ENCODE results near the gene SPCS1.

DNA sequence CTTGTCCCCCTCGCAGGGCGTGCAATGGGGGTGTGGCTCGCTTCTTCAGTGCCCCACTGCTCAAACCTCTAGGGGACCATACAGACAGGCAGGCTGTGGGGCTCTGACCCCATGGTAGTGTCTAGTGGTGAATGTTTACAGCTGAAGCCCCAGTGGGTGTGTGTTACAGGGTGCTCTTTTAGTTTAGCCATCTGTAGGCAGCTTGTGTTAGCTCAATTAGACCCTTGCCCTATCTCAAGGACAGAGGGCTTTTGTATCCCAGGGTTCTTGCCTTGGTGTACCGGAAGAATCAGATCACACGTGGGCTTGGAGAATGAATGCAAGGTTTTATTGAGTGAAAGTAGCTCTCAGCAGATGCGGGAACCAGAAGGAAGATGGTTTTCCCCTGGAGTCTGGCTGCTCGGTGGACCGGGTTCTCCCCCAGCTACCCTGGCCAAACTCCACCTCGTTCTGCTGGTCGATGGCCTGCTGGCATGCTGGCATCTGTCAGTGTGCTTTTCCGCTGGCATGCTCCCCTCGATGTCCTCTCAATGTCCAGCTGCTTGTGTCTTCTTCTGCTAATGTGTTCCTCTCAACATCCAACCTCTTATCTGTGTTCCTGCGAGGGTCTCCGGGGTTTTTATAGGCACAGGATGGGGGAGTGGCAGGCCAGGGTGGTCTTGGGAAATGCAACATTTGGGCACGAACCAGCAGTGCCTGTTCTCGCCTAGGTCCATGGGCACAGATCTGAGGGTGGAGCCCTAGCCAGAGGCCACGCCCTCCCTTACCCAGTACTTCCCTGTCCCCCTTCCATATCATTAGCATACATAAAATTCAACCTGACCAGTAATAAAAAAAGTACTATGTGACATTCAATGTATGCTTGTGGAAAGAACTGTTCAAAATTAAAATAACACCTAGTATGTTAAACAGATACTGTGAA lies 6.6 kb downstream of the SPCS1 start:
- TF ChIP-seq POLR2A (IDR thresholded peaks at IDR 0.05): no peak
- TF ChIP-seq, protein P1, sequence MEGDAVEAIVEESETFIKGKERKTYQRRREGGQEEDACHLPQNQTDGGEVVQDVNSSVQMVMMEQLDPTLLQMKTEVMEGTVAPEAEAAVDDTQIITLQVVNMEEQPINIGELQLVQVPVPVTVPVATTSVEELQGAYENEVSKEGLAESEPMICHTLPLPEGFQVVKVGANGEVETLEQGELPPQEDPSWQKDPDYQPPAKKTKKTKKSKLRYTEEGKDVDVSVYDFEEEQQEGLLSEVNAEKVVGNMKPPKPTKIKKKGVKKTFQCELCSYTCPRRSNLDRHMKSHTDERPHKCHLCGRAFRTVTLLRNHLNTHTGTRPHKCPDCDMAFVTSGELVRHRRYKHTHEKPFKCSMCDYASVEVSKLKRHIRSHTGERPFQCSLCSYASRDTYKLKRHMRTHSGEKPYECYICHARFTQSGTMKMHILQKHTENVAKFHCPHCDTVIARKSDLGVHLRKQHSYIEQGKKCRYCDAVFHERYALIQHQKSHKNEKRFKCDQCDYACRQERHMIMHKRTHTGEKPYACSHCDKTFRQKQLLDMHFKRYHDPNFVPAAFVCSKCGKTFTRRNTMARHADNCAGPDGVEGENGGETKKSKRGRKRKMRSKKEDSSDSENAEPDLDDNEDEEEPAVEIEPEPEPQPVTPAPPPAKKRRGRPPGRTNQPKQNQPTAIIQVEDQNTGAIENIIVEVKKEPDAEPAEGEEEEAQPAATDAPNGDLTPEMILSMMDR (IDR thresholded peaks at IDR 0.05): no peak

All from lower leg skin (tissue), 3 donors.